Urothelium cell line (cell line): Measurements from ENCODE around the gene MPV17L2.

Experiments used
- DNase-seq: peaks from one replicate; pipeline ENCODE4 v3.0.0; 2011; ENCODE audit warnings: low spot score, mixed read lengths
- FAIRE-seq: peaks from 2 replicates; lab custom pipeline; 2011; peaks lifted over from hg19 to GRCh38; lab: Jason Lieb, UNC

MPV17L2 gene

DNA sequence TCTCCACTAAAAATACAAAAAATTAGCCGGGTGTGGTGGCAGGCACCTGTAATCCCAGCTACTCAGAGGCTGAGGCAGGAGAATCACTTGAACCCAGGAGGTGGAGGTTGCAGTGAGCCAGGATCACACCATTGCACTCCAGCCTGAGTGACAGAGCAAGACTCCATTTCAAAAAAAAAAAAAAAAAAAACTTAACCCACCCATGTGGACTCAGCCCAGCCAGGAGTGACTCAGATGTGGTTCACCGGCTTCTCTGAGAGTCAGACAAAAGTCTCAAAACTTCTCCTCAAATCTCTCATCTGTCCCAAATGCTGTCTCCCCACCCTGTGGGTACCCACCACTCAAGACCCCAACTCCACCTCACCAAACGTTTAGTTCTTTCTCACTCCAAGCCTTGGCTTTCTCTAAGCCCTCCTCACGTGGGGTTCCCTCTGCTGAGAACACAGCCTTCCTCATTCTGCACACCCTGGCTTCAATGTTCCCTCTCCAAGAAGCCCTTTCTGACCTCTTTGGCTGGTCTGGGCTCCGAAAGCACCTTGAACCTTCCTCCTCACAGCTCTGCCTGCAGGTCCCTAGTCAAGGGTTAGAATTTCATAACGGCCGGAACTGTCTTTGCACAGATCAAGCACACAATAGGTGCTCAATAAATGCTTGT, 21.9 kb downstream of the MPV17L2 start:
- FAIRE-seq (no peak), DNase-seq (peak; percentile 32)

DNA sequence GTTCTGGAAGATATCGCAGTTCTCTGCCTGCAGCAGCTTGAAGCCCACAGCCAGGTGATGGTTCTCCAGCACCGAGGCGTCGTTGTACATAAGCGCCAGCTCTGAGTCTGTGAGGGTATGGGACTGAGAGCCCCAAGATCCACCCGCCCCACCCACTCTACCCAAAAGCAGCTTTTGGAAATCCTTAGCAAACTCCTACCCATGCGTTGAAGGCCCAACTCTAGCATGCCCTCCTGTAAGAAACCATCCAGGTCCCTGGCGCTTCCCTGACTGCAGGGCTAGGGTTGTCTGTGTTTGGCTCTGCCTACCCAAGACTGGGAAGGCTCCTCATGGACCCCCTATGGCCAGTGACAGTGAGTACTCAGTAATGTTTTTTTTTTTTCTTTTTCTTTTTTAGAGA, 23.8 kb downstream of the MPV17L2 start:
- no peak for FAIRE-seq
- DNase-seq = no peak

DNA sequence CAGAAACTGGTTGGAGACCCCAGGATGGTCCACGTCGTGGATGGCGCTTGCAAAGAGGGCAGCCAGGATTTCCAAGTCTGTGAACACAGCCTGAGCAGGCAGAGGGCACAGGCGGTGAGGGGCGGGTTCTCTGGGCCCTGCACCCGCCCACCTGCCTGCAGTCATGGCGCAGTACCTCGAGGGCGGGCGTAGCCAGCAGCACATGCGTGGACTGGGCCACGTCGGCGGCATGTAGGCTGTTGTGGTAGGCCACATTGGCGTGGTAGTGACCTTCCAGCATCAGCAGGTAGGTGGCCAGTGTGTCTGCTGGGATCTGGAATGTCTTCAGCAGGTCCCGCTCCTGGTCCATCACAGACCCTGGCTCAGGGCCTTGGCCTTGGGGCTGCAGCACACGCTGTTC, 25.1 kb downstream of the MPV17L2 start:
- no peak for FAIRE-seq
- no peak for DNase-seq

DNA sequence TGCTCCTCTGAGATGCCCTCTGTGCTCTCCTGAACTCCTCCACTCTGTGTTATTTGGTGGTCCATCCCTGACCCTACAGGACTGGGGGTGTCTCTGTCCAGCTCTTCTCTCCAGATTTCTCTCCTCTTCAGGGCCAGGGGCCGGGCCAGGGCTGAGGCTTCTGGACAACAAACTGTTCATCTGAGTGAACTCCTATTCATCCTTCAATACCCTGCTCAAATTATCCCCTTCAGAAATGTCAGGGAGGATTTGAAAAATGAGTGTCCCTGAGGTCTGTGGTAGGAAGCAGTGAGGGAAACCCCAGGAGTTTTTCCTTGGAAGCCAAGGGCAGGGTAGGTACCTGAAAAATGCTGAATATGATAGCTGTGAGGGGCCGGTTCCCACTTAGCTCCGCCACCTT, 25.6 kb downstream of the MPV17L2 start:
- DNase-seq (no peak), FAIRE-seq (no peak)

DNA sequence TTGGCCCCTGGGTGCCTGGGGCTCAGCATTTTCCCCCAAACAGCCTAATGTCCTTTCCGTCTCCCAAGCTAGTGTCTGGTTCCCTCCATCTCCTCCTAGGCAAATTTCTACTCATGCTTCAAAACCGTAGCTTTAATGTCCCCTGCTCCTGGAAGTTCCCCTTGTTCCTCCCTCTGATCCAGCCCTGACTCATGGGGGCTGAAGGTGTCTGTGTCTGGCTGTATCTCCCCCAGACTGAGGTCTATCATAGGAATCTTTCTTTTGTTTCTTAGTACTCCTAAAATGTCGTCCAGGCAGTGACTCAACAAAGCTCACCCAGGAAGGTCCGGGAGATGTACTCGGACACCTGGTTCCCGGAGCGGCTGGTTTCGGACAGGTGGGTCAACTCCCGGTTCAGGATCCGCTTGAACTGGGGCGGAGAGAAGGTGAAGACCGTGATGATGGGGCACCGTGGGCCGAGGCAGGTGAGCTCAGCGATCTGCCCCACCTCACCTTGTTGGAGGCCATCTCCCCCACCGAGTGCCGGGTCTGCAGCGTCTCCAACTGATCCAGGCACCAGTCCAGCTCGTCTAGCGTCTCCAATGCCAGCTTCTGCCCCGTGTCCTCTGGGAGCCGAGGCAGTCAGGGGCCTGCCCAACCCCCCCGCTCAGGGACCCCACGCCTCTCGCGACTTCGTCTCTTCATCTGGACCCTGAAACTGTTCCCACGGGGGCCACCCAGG, 27.1 kb downstream of the MPV17L2 start:
- DNase-seq (no peak), FAIRE-seq (no peak)

DNA sequence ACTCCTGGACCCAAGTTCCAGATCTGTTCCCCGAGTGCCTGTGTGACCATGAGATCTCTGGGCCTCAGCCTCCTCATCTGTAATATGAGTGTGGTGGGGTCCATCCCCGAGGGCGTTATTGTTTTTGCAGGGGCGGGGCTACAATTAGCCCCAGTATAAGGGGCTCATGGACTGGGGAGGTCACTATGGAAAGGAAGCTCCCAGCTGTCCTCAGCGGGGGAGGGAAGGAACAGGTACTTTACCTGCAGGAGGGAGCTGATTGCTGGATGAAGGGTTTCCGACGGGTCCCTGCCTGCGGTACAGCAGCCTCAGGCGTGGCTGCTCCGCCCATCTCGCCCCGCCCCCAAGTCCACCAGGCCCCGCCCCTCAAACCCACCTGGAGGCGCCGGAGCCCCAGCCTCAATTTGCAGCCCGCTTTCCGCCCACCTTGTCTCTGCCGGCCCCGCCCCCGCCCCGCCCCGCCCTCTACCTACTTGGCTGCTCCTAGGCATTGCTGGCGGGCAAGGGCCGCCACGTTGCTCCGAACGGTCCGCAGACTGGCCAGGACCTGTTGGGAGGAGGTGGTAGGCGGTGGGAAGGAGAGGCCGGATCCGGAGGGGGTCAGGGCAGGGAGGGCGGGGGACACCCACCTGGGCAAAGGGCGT, 27.7 kb downstream of the MPV17L2 start:
- FAIRE-seq (no peak), DNase-seq (no peak)

DNA sequence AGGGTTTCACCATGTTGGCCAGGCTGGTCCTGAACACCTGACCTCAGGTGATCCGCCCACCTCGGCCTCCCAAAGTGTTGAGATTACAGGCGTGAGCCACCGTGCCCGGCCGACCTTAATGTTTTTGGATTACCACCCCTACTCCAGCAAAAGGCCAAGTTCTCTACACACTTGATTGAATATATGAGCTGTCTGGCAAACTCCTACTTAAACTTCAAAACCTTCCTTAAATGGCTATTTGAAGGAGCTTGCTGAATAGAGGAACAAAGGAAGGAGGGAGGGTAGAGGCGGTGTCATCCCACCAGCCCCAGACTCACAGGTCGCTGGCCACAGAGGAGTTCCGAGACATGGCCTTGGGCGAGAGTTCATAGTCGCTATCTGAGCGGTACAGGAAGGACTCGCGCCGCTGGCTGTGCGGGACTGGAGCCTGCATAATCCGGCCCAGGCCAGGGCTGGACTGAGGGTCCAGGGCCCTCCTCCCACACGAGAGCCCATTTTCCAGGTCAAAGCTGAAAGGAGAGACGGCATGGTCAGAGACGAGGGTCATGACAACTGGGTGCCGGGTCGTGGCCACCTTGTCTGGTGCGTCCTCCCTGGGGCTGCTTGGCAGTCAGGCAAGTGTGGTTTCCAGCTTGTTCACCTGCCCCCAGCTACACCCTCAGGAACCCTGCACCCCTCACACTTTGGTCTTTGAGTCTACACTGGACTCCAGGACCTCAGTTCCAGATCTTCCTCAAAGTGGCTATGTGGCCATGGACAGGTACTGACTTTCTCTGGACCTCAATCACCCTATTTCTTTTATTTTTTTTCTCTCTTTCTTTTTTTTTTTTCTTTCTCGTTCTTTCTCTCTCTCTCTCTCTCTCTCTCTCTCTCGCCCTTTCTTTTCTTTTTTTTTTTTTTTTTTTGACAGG, 29.1 kb downstream of the MPV17L2 start:
- FAIRE-seq = no peak
- DNase-seq = no peak

DNA sequence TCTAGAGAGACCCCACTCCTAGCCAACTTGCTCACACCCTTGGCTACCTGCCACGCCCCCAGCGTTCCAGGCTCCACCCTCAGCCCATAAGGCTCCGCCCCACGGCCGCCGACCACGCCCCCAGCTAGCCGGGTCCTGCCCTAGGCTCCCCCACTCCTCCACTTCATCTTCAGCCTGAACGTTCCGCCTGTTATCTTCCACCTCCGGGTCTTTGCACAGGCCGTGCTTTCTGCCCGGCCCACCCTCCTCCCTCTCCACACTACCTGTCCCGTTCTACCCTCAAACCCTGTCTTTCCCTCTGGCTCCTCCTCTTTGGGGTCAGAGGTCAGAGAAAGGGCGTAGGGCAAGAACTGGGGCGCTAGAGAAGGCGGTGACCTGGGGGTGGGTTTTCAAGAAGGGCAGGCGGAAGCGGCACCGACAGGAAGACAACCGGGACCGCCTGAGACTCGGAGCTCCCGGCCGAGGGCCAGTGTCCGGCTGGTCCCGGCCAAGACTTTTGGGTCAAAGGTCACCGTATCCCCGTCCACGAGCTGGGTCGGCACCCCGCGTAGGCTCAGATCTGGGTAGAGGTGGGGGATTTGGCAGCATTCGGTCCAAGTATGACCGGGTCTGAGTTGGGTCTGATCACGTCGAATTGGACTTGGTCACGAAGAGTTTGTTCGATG, 31.0 kb downstream of the MPV17L2 start:
- FAIRE-seq (no peak), DNase-seq (peak; percentile 41)

DNA sequence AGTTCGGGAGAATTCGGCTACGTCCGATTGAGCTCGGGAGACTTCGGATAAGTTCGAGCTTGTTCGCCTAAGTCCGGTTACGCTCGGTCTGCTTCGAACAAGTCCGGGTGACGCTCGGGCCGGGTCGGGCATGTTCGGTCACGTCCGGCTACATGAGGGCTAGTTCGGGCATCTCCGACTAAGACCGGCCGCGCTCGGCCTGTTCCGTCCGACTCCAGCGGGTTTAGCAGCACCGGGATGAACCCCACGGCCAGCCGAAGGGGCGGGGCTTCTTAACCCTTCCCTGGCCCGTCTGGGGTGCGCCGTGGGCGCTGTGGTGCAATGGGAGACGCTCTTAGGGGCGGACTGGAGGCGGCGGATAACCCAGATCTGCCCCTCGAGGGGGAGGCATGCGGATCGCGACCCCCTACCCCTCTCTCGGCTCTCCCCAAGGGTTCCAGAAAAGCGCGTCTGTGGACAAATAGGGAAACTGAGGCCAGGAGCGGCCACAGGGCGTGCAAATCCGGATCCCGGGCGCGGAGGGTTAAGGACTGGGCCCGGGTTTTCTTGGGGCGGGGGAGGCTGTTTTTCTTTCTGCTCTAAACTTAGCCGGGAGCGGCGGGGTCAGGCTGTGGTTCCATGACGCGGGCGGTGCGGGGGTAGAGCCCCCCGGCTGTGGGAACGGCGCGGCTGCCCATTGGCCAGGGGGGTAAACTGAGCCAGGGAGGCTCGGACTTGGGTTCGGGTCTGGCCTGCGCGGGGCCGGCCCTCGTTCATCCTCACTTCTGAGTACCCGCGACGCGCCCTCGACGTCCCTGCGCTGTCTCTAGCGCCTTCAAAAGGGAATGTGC, 31.7 kb downstream of the MPV17L2 start:
- DNase-seq (peak; percentile 61), FAIRE-seq (no peak)

DNA sequence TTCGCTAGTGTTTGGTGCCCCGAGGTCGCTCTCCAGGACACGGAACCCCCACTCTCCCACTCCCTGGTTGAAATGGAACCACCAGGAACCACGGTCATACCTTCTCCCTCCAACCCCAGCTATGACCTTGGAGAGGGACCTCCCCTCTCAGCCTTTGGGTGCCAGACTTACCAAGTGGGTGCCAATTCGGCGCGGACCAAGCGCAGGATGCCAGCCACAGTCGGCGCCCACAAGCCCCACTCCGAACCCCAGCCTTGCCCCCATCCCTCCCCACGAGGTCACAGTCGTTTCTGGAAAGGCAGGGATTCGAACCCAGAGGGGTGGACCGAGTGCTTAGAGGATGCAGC, 32.3 kb downstream of the MPV17L2 start:
- DNase-seq (no peak), FAIRE-seq (no peak)

DNA sequence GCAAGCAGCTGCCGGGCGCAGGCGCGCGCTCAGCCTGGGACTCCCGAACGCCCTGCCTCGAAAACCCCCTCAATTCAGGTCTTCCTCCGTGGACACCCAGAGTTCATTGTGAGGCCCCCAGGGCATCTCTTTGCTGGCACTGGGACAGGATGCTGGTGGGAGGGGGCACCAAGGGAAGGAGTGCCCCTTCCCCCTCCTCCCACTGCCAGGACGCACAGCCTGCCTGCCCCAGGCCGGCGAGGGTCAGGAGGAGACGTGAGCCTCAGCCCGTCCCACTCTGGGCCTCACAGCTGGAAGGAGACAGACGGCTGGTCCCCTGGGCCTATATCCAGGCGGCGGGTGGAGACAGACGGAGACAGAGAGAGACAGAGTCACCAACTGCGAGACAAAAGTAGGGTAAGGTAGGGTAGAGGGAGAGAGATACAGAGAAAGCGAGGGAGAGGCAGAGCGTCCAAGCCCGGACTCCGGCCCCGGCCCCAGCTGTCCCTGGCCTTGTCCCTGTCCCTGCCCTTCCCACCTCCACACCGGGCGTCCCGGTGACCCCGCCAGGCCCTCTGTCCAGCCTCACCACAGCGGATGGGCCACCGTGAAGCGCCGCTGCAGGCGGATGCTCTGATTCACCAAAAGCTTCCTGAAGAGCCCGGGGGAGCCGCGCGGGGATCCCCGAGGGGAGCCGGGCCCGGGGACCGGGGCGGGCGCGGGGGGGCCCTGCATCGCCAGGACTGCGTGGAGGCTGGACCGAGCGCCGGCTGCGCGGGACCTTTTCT, 32.9 kb downstream of the MPV17L2 start, which contains the start of gene PDE4C:
Gene PDE4C (minus strand): TSS at position 737 of the 767 bp plus-strand sequence. CDS start 23 bp downstream, at position 714.
- DNase-seq (no peak), FAIRE-seq (no peak)

DNA sequence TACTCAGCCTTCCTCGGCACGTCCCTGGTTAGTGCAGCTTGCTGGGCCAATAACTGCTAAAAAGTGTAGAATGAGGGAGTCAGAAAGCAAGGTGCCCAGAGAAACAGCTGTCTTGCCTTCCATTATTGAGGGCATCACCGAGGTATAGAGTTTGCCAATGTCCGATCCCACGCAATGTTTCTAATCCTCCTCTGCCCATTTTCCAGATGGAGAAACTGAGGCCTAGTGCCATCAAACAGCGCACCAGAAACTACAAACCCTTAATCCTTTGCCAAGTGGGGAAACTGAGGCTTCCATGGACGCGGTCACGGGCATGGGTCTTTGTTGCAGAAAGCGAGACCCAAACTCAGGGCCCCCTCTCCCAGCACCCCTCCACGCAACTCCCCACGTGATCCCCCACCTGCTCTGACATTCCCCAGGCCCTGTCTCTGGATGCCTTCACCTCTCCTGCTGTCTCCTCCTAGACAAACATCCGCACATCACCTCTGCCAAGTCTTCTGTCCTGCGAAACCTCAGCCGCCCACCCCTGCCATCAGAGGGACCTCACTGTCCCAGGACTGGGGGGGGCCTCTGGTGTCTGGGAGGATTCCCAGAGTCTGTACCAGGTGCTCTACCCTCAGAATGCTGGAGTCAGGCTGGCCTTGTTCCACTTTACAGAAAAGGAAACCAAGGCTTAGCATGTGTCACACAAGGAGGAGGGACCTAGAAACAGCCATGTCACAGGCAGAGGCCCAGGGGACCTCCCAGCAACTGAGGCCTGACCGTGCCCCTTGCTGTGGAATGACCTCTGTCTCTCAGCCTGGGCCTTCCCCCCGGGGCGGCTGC, 34.1 kb downstream of the MPV17L2 start:
- no peak for FAIRE-seq

DNA sequence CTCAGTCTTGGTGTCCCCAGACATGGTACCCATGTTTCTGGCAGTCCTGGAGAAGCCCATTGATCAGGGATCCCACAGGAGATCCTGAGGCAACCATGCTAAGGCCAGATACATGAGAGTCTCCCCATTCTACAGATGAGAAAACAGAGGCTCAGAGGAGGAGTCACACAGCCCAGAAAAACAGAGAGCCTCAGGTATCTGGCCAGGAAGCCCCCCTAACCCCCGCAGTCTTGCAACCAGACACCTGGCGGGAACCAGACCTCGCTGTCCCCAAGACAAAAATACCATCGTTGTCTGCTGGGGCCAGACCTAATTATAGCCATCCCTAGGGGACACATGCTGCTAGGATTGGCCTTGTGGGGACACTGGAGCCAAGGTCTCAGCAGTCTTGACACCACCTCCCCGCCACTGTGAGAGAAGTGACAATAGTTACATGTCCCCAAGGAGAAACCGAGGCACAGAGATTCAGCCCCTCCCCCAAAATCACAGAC, 34.8 kb downstream of the MPV17L2 start:
- DNase-seq = no peak
- no peak for FAIRE-seq

More for the DNA sequence above, 34.1 kb downstream of the MPV17L2 start:
- DNase-seq = no peak

DNA sequence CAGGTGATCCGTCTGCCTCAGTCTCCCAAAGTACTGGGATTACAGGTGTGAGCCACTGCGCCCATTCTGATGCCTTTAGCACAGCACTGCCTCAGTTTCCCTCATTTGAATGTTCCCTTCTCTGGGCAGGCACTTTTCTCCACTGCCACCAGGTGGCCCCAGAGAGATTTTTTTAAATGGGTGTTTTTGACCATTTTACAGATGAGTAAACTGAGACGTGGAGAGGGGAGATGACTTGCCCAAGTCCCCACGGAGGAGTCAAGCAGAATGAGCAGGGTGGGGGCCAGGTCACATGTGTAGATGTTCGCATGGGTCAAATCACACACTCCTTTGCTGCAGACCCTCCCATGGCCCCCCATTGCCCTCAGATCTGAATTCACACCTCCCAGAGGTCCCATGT, 36.5 kb downstream of the MPV17L2 start:
- FAIRE-seq = no peak

DNA sequence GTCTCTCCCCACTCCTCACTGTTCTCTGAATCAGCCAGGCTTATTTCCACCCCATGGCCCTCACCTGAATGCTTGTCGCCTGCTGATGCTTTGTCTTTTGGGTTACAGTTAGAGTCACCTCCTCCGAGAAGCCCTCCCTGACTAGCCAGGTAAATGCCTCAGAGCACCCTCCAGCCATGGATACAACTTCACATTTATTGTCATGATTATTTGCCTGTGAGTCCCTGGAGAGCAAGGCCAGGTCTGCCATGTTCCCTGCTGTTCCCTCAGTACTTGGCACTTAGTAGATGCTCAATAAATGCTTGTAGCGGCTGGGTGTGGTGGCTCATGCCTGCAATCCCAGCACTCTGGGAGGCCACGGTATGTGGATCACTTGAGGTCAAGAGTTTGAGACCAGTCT, 36.9 kb downstream of the MPV17L2 start:
- FAIRE-seq (no peak), DNase-seq (no peak)

More for the DNA sequence above, 36.5 kb downstream of the MPV17L2 start:
- no peak for DNase-seq

DNA sequence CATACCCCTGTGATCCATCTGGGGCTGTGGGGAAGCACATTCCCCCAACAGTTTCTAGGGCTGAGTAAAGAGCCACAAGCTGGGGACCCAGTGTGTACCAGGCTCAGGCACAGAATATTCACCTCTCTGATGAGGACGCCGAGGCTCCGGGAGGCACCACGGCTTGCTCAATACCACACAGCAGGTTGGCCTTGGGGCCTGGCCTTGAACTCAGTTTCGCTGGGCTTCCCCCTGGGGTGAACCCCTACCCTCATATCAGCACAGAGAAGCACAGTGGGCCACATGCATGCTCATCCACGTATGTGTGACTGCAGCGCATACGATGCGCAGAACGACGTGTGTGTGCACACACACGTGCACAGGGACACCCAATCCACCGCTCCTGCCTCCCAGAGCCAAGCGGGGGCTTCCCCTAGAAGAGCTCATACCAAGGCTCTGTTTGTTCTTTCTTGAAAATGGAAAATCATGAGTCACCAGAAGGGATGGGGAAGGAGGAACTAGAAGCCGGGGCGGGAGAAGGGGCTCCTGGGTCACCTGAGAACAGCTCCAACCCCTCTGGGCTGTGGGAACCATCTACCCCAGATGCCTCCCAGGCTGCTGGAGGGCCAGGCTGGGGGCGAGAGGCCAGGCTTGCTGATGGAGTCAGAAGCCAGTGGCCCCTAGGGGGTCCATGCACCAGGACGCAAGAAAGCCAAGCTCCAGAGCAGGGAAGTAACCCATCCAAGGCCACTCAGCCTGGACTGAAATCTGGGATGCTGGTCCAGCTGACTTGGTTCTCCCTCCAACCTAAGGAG, 38.1 kb downstream of the MPV17L2 start:
- no peak for FAIRE-seq
- DNase-seq = no peak

DNA sequence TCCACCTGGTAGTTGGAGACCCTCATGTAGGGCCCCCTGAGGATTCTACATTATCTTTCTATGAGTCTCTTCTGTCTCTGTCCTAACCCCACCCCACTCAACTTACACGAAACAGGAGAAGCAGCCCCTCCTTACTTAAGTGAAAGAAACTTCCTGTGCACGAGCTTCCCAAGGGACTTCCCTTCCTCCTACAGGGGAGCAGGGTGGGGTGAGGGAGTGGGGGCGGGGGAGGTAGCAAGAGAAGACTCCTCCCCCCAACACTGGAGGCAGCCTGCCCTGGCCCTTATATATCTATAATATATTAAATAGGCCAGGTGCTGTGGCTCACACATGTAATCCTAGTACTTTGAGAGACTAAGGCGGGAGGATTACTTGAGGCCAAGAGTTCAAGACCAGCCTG, 38.8 kb downstream of the MPV17L2 start:
- no peak for FAIRE-seq
- no peak for DNase-seq
